Measurements from ENCODE around the gene TFCP2L1. TPM values are rescaled to one million over a fixed set of nuclear protein-coding genes. Genes with fewer than 3 reads are reported as not detected.

TFCP2L1 gene
- total and polyA plus RNA-seq, 2 donors (not counting 1 experiment from before 2014, with no cell fraction given): not detected

DNA sequence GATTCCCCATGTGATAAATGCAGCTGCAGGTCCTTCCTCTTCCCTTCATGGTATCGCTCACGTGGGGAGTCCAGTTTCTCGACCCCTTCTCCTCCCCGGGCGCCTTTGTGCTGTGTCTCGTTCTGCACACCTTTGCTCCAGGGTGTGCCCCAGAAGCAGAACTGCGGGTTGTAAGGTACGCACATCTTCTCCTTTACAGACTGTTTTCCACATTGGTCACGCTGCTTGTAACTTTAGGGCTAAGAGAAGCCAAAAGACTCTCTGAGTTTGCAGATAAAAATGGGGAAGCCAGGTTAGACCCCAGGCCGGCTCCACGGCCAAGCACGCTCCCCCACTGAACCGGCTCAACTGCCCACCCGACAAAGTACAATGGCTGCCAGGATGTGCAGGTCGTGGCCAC, 45.9 kb upstream of the TFCP2L1 start:
- TF ChIP-seq CTCF (conservative IDR thresholded peaks at IDR 0.05 in 1 of 2, IDR thresholded peaks at IDR 0.05 in 1 of 2; ENCODE audit: low read depth in 1 of 2, low read length in 2 of 2) (no peak), EZH2 (IDR thresholded peaks at IDR 0.05; ENCODE audit: low read length, missing control alignments) (no peak)
- Histone ChIP-seq H3K36me3 (ENCODE audit: control insufficient read depth, insufficient read depth, low read length) (no peaks in the 10 kb centered on the region), H3K9me3 (ENCODE audit: control insufficient read depth, insufficient read depth, low read depth, low read length) (no peaks in the 10 kb centered on the region), H4K20me1 (ENCODE audit: control insufficient read depth, extremely low read depth, insufficient read depth, low read length) (no peaks in the 10 kb centered on the region), H3K27ac (ENCODE audit: insufficient read depth, low read length) (no peak overlapping the region), H3K4me2 (ENCODE audit: extremely low read depth, insufficient read depth, low read length) (no peak overlapping the region), H3K27me3 (ENCODE audit: control insufficient read depth, insufficient read depth, low read length) (no peaks in the 10 kb centered on the region), H3K4me3 (replicated peaks in 1 of 4; ENCODE audit: control extremely low read depth in 1 of 4, insufficient read depth in 1 of 4, low read depth in 3 of 4, low read length in 4 of 4) (no peak overlapping the region), H3K79me2 (ENCODE audit: control insufficient read depth, insufficient read depth, low read length) (no peaks in the 10 kb centered on the region), H2AFZ (ENCODE audit: low read length) (no peak overlapping the region), H3K4me1 (ENCODE audit: control insufficient read depth, extremely low read depth, insufficient read depth, low read length) (no peaks in the 10 kb centered on the region), H3K9ac (ENCODE audit: insufficient read depth, low read length) (no peak overlapping the region)
- no peak for DNase-seq (ENCODE audit: low read depth in 2 of 2)

- TF ChIP-seq CTCF (conservative IDR thresholded peaks at IDR 0.05 in 1 of 2, IDR thresholded peaks at IDR 0.05 in 1 of 2; ENCODE audit: low read depth in 1 of 2, low read length in 2 of 2) (no peak), EZH2 (IDR thresholded peaks at IDR 0.05; ENCODE audit: low read length, missing control alignments) (no peak)
- H3K27ac ChIP-seq (ENCODE audit: insufficient read depth, low read length): no peak overlapping the region
- no peaks in the 10 kb centered on the region for H3K36me3 ChIP-seq (ENCODE audit: control insufficient read depth, insufficient read depth, low read length)
- no peak overlapping the region for H3K9ac ChIP-seq (ENCODE audit: insufficient read depth, low read length)
- no peak overlapping the region for H3K4me3 ChIP-seq (replicated peaks in 1 of 4; ENCODE audit: control extremely low read depth in 1 of 4, insufficient read depth in 1 of 4, low read depth in 3 of 4, low read length in 4 of 4)
- H3K4me1 ChIP-seq (ENCODE audit: control insufficient read depth, extremely low read depth, insufficient read depth, low read length): no peaks in the 10 kb centered on the region
- no peak overlapping the region for H3K4me2 ChIP-seq (ENCODE audit: extremely low read depth, insufficient read depth, low read length)
- no peak overlapping the region for H2AFZ ChIP-seq (ENCODE audit: low read length)
- no peaks in the 10 kb centered on the region for H3K9me3 ChIP-seq (ENCODE audit: control insufficient read depth, insufficient read depth, low read depth, low read length)
- H4K20me1 ChIP-seq (ENCODE audit: control insufficient read depth, extremely low read depth, insufficient read depth, low read length): no peaks in the 10 kb centered on the region
- no peaks in the 10 kb centered on the region for H3K27me3 ChIP-seq (ENCODE audit: control insufficient read depth, insufficient read depth, low read length)
- no peak for DNase-seq (ENCODE audit: low read depth in 2 of 2)
- no peaks in the 10 kb centered on the region for H3K79me2 ChIP-seq (ENCODE audit: control insufficient read depth, insufficient read depth, low read length)
These were observed 44.8 kb upstream of the TFCP2L1 start for GRCh38 chr2:121329786-121330185.

- no peaks in the 10 kb centered on the region for H3K36me3 ChIP-seq (ENCODE audit: control insufficient read depth, insufficient read depth, low read length)
- no peak overlapping the region for H3K27ac ChIP-seq (ENCODE audit: insufficient read depth, low read length)
- H4K20me1 ChIP-seq (ENCODE audit: control insufficient read depth, extremely low read depth, insufficient read depth, low read length): no peaks in the 10 kb centered on the region
- no peak overlapping the region for H3K9ac ChIP-seq (ENCODE audit: insufficient read depth, low read length)
- no peak overlapping the region for H3K4me2 ChIP-seq (ENCODE audit: extremely low read depth, insufficient read depth, low read length)
- H3K79me2 ChIP-seq (ENCODE audit: control insufficient read depth, insufficient read depth, low read length): no peaks in the 10 kb centered on the region
- no peaks in the 10 kb centered on the region for H3K9me3 ChIP-seq (ENCODE audit: control insufficient read depth, insufficient read depth, low read depth, low read length)
- no peak overlapping the region for H2AFZ ChIP-seq (ENCODE audit: low read length)
- no peak for DNase-seq (ENCODE audit: low read depth in 2 of 2)
- TF ChIP-seq EZH2 (IDR thresholded peaks at IDR 0.05; ENCODE audit: low read length, missing control alignments): no peak
- no peaks in the 10 kb centered on the region for H3K4me1 ChIP-seq (ENCODE audit: control insufficient read depth, extremely low read depth, insufficient read depth, low read length)
- H3K27me3 ChIP-seq (ENCODE audit: control insufficient read depth, insufficient read depth, low read length): no peaks in the 10 kb centered on the region
- no peak overlapping the region for H3K4me3 ChIP-seq (replicated peaks in 1 of 4; ENCODE audit: control extremely low read depth in 1 of 4, insufficient read depth in 1 of 4, low read depth in 3 of 4, low read length in 4 of 4)
These were observed 41.6 kb upstream of the TFCP2L1 start for GRCh38 chr2:121326628-121327027.

Data from fibroblast of lung (primary cell).